Colonic mucosa (tissue), 4 donors: ENCODE measurements around the gene MECP2. TPM values are rescaled to one million over a fixed set of nuclear protein-coding genes. Genes with fewer than 3 reads are reported as not detected.

ENCODE experiments used
- DNase-seq: peaks from one replicate; pipeline ENCODE4 v3.0.0-alpha.2; 2020
- H3K27ac ChIP-seq: fragments of 200-600 bp; one replicate; pipeline ENCODE4 v1.8.0; 2021
- H3K27me3 ChIP-seq: fragments of 200-600 bp; one replicate; pipeline ENCODE4 v1.8.0; 2021
- H3K36me3 ChIP-seq: fragments of 200-600 bp; one replicate; pipeline ENCODE4 v1.8.0; 2021
- H3K4me1 ChIP-seq: fragments of 200-600 bp; one replicate; pipeline ENCODE4 v1.8.0; 2021; ENCODE audit warnings: mild to moderate bottlenecking
- H3K4me3 ChIP-seq: fragments of 200-600 bp; one replicate; pipeline ENCODE4 v1.8.0; 2021
- H3K9ac ChIP-seq, 2 donors: one replicate each; pipeline ENCODE4 v1.7.0; 2013; ENCODE audit warnings: control low read depth in 2 of 2, low read depth in 2 of 2, low read length in 2 of 2
- H3K9me3 ChIP-seq: fragments of 200-600 bp; one replicate; pipeline ENCODE4 v1.8.0; 2021
- CTCF ChIP-seq: fragments of 200-600 bp; IDR thresholded peaks from one replicate; pipeline ENCODE4 v1.8.0; 2022; ENCODE audit warnings: antibody characterized with exemption, mild to moderate bottlenecking
- intact Hi-C: fragments of 100-400 bp; cut with DNase I; formaldehyde crosslinking; loops from one replicate; pipeline ENCODE4 v1.14.1; 2022
- total RNA-seq, 2 donors: library from RNA; stranded (reverse); fragmentation: NEBNext Ultra II Directional in 1 of 2; extraction: Animal tissue kit (Norgen Biotek cat#: 25700) in 1 of 2; gene quantifications; one replicate each; pipeline ENCODE4 v1.2.1, GENCODE V29; 2021
- donor health status: healthy.
- donor health status: DM: no; HTN: no; CAD: no.
- donor health status: DM: no; HTN: no; CAD: no.

MECP2 gene
- total RNA-seq, 2 donors from 2014 or later: 28.3 to 29.7 TPM

- Histone ChIP-seq H3K27ac (no peak overlapping the region), H3K36me3 (no peaks in the 10 kb centered on the region), H3K9me3 (no peaks in the 10 kb centered on the region), H3K27me3 (no peaks in the 10 kb centered on the region), H3K9ac (no peak overlapping the region), H3K4me3 (no peak overlapping the region), H3K4me1 (peaks cover 5% of the 10 kb centered on the region)
- intact Hi-C loops: no loop called here
- TF ChIP-seq CTCF: no peak
- no peak for DNase-seq
Observed at GRCh38 chrX:154061801-154062200, 35.7 kb downstream of the MECP2 start.

GRCh38 chrX:154059729-154060245 lies 37.7 kb downstream of the MECP2 start:
- H3K4me1 ChIP-seq: peaks cover 5% of the 10 kb centered on the region
- TF ChIP-seq CTCF: no peak
- H3K9me3 ChIP-seq: no peaks in the 10 kb centered on the region
- no peaks in the 10 kb centered on the region for H3K36me3 ChIP-seq
- no peak overlapping the region for H3K9ac ChIP-seq
- no peaks in the 10 kb centered on the region for H3K27me3 ChIP-seq
- no peak overlapping the region for H3K4me3 ChIP-seq
- intact Hi-C loops: no loop called here
- no peak overlapping the region for H3K27ac ChIP-seq
- DNase-seq: no peak

GRCh38 chrX:154059231-154059630 lies 38.3 kb downstream of the MECP2 start:
- no peaks in the 10 kb centered on the region for H3K9me3 ChIP-seq
- H3K9ac ChIP-seq: no peak overlapping the region
- H3K4me3 ChIP-seq: no peak overlapping the region
- TF ChIP-seq CTCF: no peak
- H3K36me3 ChIP-seq: no peaks in the 10 kb centered on the region
- H3K27ac ChIP-seq: no peak overlapping the region
- intact Hi-C loops: no loop called here
- H3K27me3 ChIP-seq: no peaks in the 10 kb centered on the region
- peaks cover 5% of the 10 kb centered on the region for H3K4me1 ChIP-seq
- DNase-seq: no peak

GRCh38 chrX:154058214-154058997 lies 39.1 kb downstream of the MECP2 start:
- Histone ChIP-seq H3K4me1 (peaks cover 5% of the 10 kb centered on the region), H3K4me3 (no peak overlapping the region), H3K27me3 (no peaks in the 10 kb centered on the region), H3K27ac (no peak overlapping the region), H3K9me3 (no peaks in the 10 kb centered on the region), H3K9ac (no peak overlapping the region), H3K36me3 (no peaks in the 10 kb centered on the region)
- no peak for DNase-seq
- TF ChIP-seq CTCF: no peak
- intact Hi-C loops: no loop called here

GRCh38 chrX:154057791-154058190 lies 39.7 kb downstream of the MECP2 start:
- Histone ChIP-seq H3K4me1 (peaks cover 5% of the 10 kb centered on the region), H3K27me3 (no peaks in the 10 kb centered on the region), H3K36me3 (no peaks in the 10 kb centered on the region), H3K9me3 (no peaks in the 10 kb centered on the region), H3K9ac (no peak overlapping the region), H3K27ac (no peak overlapping the region), H3K4me3 (no peak overlapping the region)
- DNase-seq: no peak
- intact Hi-C loops: no loop called here
- no peak for TF ChIP-seq CTCF
